ENCODE measurements around the gene GNLY. TPM values are rescaled to one million over a fixed set of nuclear protein-coding genes. Genes with fewer than 3 reads are reported as not detected.

The GNLY gene
- polyA plus RNA-seq (2012; ENCODE audit: missing spikeins): not detected

GRCh38 chr2:85694052-85695025, at the start of gene GNLY:
TSS of gene GNLY (plus strand) at chr2:85694358. CDS start at chr2:85694419, 61 bp downstream.
- TF ChIP-seq POLR2AphosphoS5 (IDR thresholded peaks at IDR 0.05; ENCODE audit: low read depth, low read length) (no peak), POLR2A (IDR thresholded peaks at IDR 0.05; ENCODE audit: low read depth, low read length) (no peak), TAF1 (IDR thresholded peaks at IDR 0.05; ENCODE audit: borderline replicate concordance, low read depth, low read length) (no peak)
- FAIRE-seq (no peak), DNase-seq (ENCODE audit: insufficient read length) (no peak)

GRCh38 chr2:85644909-85645308, 49.2 kb upstream of the GNLY start:
- FAIRE-seq (no peak), DNase-seq (ENCODE audit: insufficient read length) (no peak)
- TF ChIP-seq POLR2AphosphoS5 (IDR thresholded peaks at IDR 0.05; ENCODE audit: low read depth, low read length) (no peak), TAF1 (IDR thresholded peaks at IDR 0.05; ENCODE audit: borderline replicate concordance, low read depth, low read length) (no peak), POLR2A (IDR thresholded peaks at IDR 0.05; ENCODE audit: low read depth, low read length) (no peak)

GRCh38 chr2:85646166-85646565, 48.0 kb upstream of the GNLY start:
- FAIRE-seq (no peak), DNase-seq (ENCODE audit: insufficient read length) (no peak)
- no peak for TF ChIP-seq POLR2AphosphoS5 (IDR thresholded peaks at IDR 0.05; ENCODE audit: low read depth, low read length)
- no peak for TF ChIP-seq TAF1 (IDR thresholded peaks at IDR 0.05; ENCODE audit: borderline replicate concordance, low read depth, low read length)
- TF ChIP-seq POLR2A (IDR thresholded peaks at IDR 0.05; ENCODE audit: low read depth, low read length): no peak

GRCh38 chr2:85647823-85648526, 46.2 kb upstream of the GNLY start:
- TF ChIP-seq POLR2AphosphoS5 (IDR thresholded peaks at IDR 0.05; ENCODE audit: low read depth, low read length): no peak
- FAIRE-seq: no peak
- DNase-seq (ENCODE audit: insufficient read length): no peak

- peak; percentile 9 for FAIRE-seq
- DNase-seq (ENCODE audit: insufficient read length): no peak
- TF ChIP-seq POLR2AphosphoS5 (IDR thresholded peaks at IDR 0.05; ENCODE audit: low read depth, low read length): no peak
- TF ChIP-seq POLR2A (IDR thresholded peaks at IDR 0.05; ENCODE audit: low read depth, low read length): no peak
- no peak for TF ChIP-seq TAF1 (IDR thresholded peaks at IDR 0.05; ENCODE audit: borderline replicate concordance, low read depth, low read length)
Measured at GRCh38 chr2:85648619-85649018, 45.5 kb upstream of the GNLY start.

GRCh38 chr2:85649201-85650190, 44.7 kb upstream of the GNLY start:
- no peak for TF ChIP-seq POLR2A (IDR thresholded peaks at IDR 0.05; ENCODE audit: low read depth, low read length)
- TF ChIP-seq POLR2AphosphoS5 (IDR thresholded peaks at IDR 0.05; ENCODE audit: low read depth, low read length): no peak
- no peak for TF ChIP-seq TAF1 (IDR thresholded peaks at IDR 0.05; ENCODE audit: borderline replicate concordance, low read depth, low read length)
- no peak for FAIRE-seq
- DNase-seq (ENCODE audit: insufficient read length): no peak

GRCh38 chr2:85650456-85650855, 43.7 kb upstream of the GNLY start:
- no peak for DNase-seq (ENCODE audit: insufficient read length)
- TF ChIP-seq TAF1 (IDR thresholded peaks at IDR 0.05; ENCODE audit: borderline replicate concordance, low read depth, low read length): no peak
- no peak for TF ChIP-seq POLR2A (IDR thresholded peaks at IDR 0.05; ENCODE audit: low read depth, low read length)
- TF ChIP-seq POLR2AphosphoS5 (IDR thresholded peaks at IDR 0.05; ENCODE audit: low read depth, low read length): no peak
- no peak for FAIRE-seq

GRCh38 chr2:85651097-85651496, 43.1 kb upstream of the GNLY start:
- no peak for DNase-seq (ENCODE audit: insufficient read length)
- FAIRE-seq: no peak
- TF ChIP-seq POLR2A (IDR thresholded peaks at IDR 0.05; ENCODE audit: low read depth, low read length) (no peak), POLR2AphosphoS5 (IDR thresholded peaks at IDR 0.05; ENCODE audit: low read depth, low read length) (no peak), TAF1 (IDR thresholded peaks at IDR 0.05; ENCODE audit: borderline replicate concordance, low read depth, low read length) (no peak)

- no peak for TF ChIP-seq TAF1 (IDR thresholded peaks at IDR 0.05; ENCODE audit: borderline replicate concordance, low read depth, low read length)
- TF ChIP-seq POLR2A (IDR thresholded peaks at IDR 0.05; ENCODE audit: low read depth, low read length): no peak
- no peak for TF ChIP-seq POLR2AphosphoS5 (IDR thresholded peaks at IDR 0.05; ENCODE audit: low read depth, low read length)
- no peak for DNase-seq (ENCODE audit: insufficient read length)
- FAIRE-seq: no peak
Measured at GRCh38 chr2:85652056-85652455, 42.1 kb upstream of the GNLY start.

GRCh38 chr2:85653996-85654395, 40.2 kb upstream of the GNLY start:
- DNase-seq (ENCODE audit: insufficient read length): no peak
- TF ChIP-seq POLR2A (IDR thresholded peaks at IDR 0.05; ENCODE audit: low read depth, low read length): no peak
- TF ChIP-seq TAF1 (IDR thresholded peaks at IDR 0.05; ENCODE audit: borderline replicate concordance, low read depth, low read length): no peak
- FAIRE-seq: no peak

- TF ChIP-seq TAF1 (IDR thresholded peaks at IDR 0.05; ENCODE audit: borderline replicate concordance, low read depth, low read length): no peak
- TF ChIP-seq POLR2A (IDR thresholded peaks at IDR 0.05; ENCODE audit: low read depth, low read length): no peak
- TF ChIP-seq POLR2AphosphoS5 (IDR thresholded peaks at IDR 0.05; ENCODE audit: low read depth, low read length): no peak
- FAIRE-seq (no peak), DNase-seq (ENCODE audit: insufficient read length) (no peak)
Measured at GRCh38 chr2:85655961-85656417, 38.2 kb upstream of the GNLY start.
